ENCODE results near the gene KATNAL2. TPM values are rescaled to one million over a fixed set of nuclear protein-coding genes. Genes with fewer than 3 reads are reported as not detected.
A peak's percentile ranks its signal among the peaks of the same experiment; 100 is the strongest.

KATNAL2 gene
- total RNA-seq, 3 donors from 2014 or later (not counting 1 experiment from before 2014, with no cell fraction given): 0.45 to 1.2 (median 0.52) TPM

- peaks cover 0 to 5% of the 10 kb centered on the region in 2 donors for H3K9me3 Mint-ChIP-seq
- H3K27ac Mint-ChIP-seq: peak overlapping the region in 1 of 2 donors; percentile 17
- no peak overlapping the region for H3K4me3 ChIP-seq (ENCODE audit: low read length)
- no peak for DNase-seq
- intact Hi-C loops (cut with micrococcal nuclease): no loop called here
- peak in 1 of 3 donors; percentile 61 for ATAC-seq
- no peak overlapping the region for H3K27ac ChIP-seq (ENCODE audit: low read length)
- no peaks in the 10 kb centered on the region for H3K9me3 ChIP-seq (ENCODE audit: control insufficient read depth, insufficient read depth, low read length)
- WGBS (ENCODE audit: insufficient coverage): 82% methylated on average over 1 of the region's 1 CpG
- H3K27me3 ChIP-seq (ENCODE audit: control insufficient read depth, insufficient read depth, low read length): no peaks in the 10 kb centered on the region
- H3K4me1 ChIP-seq (ENCODE audit: control insufficient read depth, insufficient read depth, low read length): no peaks in the 10 kb centered on the region
- H3K36me3 Mint-ChIP-seq: peaks cover 21% of the 10 kb centered on the region
- no peak for TF ChIP-seq CTCF (IDR thresholded peaks at IDR 0.05)
- H3K36me3 ChIP-seq (ENCODE audit: control insufficient read depth, insufficient read depth, low read length): peaks cover 10% of the 10 kb centered on the region
- peaks cover 47 to 54% of the 10 kb centered on the region in 2 donors for H3K4me1 Mint-ChIP-seq
- no peaks in the 10 kb centered on the region for H3K27me3 Mint-ChIP-seq (ENCODE audit: low read depth in 2 of 2)
- H3K4me3 Mint-ChIP-seq: no peak overlapping the region
Measured at GRCh38 chr18:46892842-46893241, 24.6 kb upstream of the KATNAL2 start.

- Mint-ChIP-seq H3K36me3 (peaks cover 16% of the 10 kb centered on the region), H3K9me3 (peaks cover 0 to 5% of the 10 kb centered on the region in 2 donors), H3K4me3 (no peak overlapping the region), H3K27ac (peak overlapping the region in 1 of 2 donors; percentile 17), H3K4me1 (peaks cover 47 to 54% of the 10 kb centered on the region in 2 donors), H3K27me3 (ENCODE audit: low read depth in 2 of 2) (no peaks in the 10 kb centered on the region)
- DNase-seq (no peak), ATAC-seq (no peak)
- WGBS (ENCODE audit: insufficient coverage): 96% methylated on average over 1 of the region's 1 CpG
- Histone ChIP-seq H3K36me3 (ENCODE audit: control insufficient read depth, insufficient read depth, low read length) (peaks cover 9% of the 10 kb centered on the region), H3K27ac (ENCODE audit: low read length) (no peak overlapping the region), H3K9me3 (ENCODE audit: control insufficient read depth, insufficient read depth, low read length) (no peaks in the 10 kb centered on the region), H3K4me1 (ENCODE audit: control insufficient read depth, insufficient read depth, low read length) (no peaks in the 10 kb centered on the region), H3K27me3 (ENCODE audit: control insufficient read depth, insufficient read depth, low read length) (no peaks in the 10 kb centered on the region), H3K4me3 (ENCODE audit: low read length) (no peak overlapping the region)
- intact Hi-C loops (cut with micrococcal nuclease): no loop called here
- no peak for TF ChIP-seq CTCF (IDR thresholded peaks at IDR 0.05)
Measured at GRCh38 chr18:46893360-46893759, 24.0 kb upstream of the KATNAL2 start.

GRCh38 chr18:46894124-46894523 is 23.3 kb upstream of the KATNAL2 start:
- intact Hi-C loops (cut with micrococcal nuclease): no loop called here
- no peak overlapping the region for H3K4me3 ChIP-seq (ENCODE audit: low read length)
- H3K36me3 Mint-ChIP-seq: peaks cover 9% of the 10 kb centered on the region
- no peaks in the 10 kb centered on the region for H3K4me1 ChIP-seq (ENCODE audit: control insufficient read depth, insufficient read depth, low read length)
- no peaks in the 10 kb centered on the region for H3K27me3 ChIP-seq (ENCODE audit: control insufficient read depth, insufficient read depth, low read length)
- H3K4me3 Mint-ChIP-seq: no peak overlapping the region
- H3K27me3 Mint-ChIP-seq (ENCODE audit: low read depth in 2 of 2): no peaks in the 10 kb centered on the region
- DNase-seq: no peak
- whole genome bisulfite sequencing (ENCODE audit: insufficient coverage): no CpG with 5 or more reads among the region's 2 CpGs
- no peaks in the 10 kb centered on the region for H3K9me3 ChIP-seq (ENCODE audit: control insufficient read depth, insufficient read depth, low read length)
- no peak for TF ChIP-seq CTCF (IDR thresholded peaks at IDR 0.05)
- no peak overlapping the region for H3K27ac Mint-ChIP-seq
- H3K27ac ChIP-seq (ENCODE audit: low read length): no peak overlapping the region
- ATAC-seq: no peak
- H3K4me1 Mint-ChIP-seq: peaks cover 47 to 48% of the 10 kb centered on the region in 2 donors
- peaks cover 3% of the 10 kb centered on the region for H3K36me3 ChIP-seq (ENCODE audit: control insufficient read depth, insufficient read depth, low read length)
- no peaks in the 10 kb centered on the region for H3K9me3 Mint-ChIP-seq

GRCh38 chr18:46899274-46899948 is 18.0 kb upstream of the KATNAL2 start:
- H3K36me3 ChIP-seq (ENCODE audit: control insufficient read depth, insufficient read depth, low read length): peaks cover 2% of the 10 kb centered on the region
- intact Hi-C loops (cut with micrococcal nuclease): no loop called here
- TF ChIP-seq CTCF (IDR thresholded peaks at IDR 0.05): no peak
- no peak overlapping the region for H3K4me3 ChIP-seq (ENCODE audit: low read length)
- no peak for ATAC-seq
- 82% methylated on average over 1 of the region's 2 CpGs for WGBS (ENCODE audit: insufficient coverage)
- Mint-ChIP-seq H3K4me3 (no peak overlapping the region), H3K27me3 (ENCODE audit: low read depth in 2 of 2) (no peaks in the 10 kb centered on the region), H3K36me3 (no peaks in the 10 kb centered on the region), H3K4me1 (peaks cover 6 to 10% of the 10 kb centered on the region in 2 donors), H3K9me3 (no peaks in the 10 kb centered on the region), H3K27ac (no peak overlapping the region)
- no peak overlapping the region for H3K27ac ChIP-seq (ENCODE audit: low read length)
- no peaks in the 10 kb centered on the region for H3K4me1 ChIP-seq (ENCODE audit: control insufficient read depth, insufficient read depth, low read length)
- H3K9me3 ChIP-seq (ENCODE audit: control insufficient read depth, insufficient read depth, low read length): no peaks in the 10 kb centered on the region
- H3K27me3 ChIP-seq (ENCODE audit: control insufficient read depth, insufficient read depth, low read length): no peaks in the 10 kb centered on the region
- no peak for DNase-seq
